Endodermal cell (in vitro differentiated cells): ENCODE data around the gene OR5AN1. TPM values are rescaled to one million over a fixed set of nuclear protein-coding genes. Genes with fewer than 3 reads are reported as not detected.

Source experiments
- DNase-seq: peaks from one replicate; pipeline ENCODE4 v3.0.0-alpha.2; 2017
- H3K27ac ChIP-seq: 2 replicates; pipeline ENCODE4 v1.5.1; 2013; ENCODE audit warnings: mild to moderate bottlenecking, low read depth, low read length, moderate library complexity
- H3K27me3 ChIP-seq: 2 replicates; pipeline ENCODE4 v1.6.1; 2013; ENCODE audit warnings: mild to moderate bottlenecking, low read length, moderate library complexity; ENCODE audit not compliant: insufficient read depth, control insufficient read depth, poor library complexity, severe bottlenecking
- H3K36me3 ChIP-seq: 2 replicates; pipeline ENCODE4 v1.7.0; 2013; ENCODE audit warnings: mild to moderate bottlenecking, low read length, moderate library complexity; ENCODE audit not compliant: control insufficient read depth, insufficient read depth
- H3K4me1 ChIP-seq: one replicate; pipeline ENCODE4 v1.7.0; 2013; ENCODE audit warnings: low read length; ENCODE audit not compliant: control insufficient read depth, insufficient read depth
- H3K4me3 ChIP-seq: 2 replicates; pipeline ENCODE4 v1.5.1; 2013; ENCODE audit warnings: mild to moderate bottlenecking, low read length, moderate library complexity
- H3K9ac ChIP-seq: 2 replicates; pipeline ENCODE4 v1.6.1; 2013; ENCODE audit warnings: mild to moderate bottlenecking, low read length, moderate library complexity; ENCODE audit not compliant: poor library complexity, severe bottlenecking; ENCODE audit errors: extremely low read depth
- H3K9me3 ChIP-seq: 2 replicates; pipeline ENCODE4 v1.6.1; 2013; ENCODE audit warnings: mild to moderate bottlenecking, low read length, moderate library complexity; ENCODE audit not compliant: control insufficient read depth
- H3K27ac Mint-ChIP-seq: 2 replicates; pipeline ENCODE4 v1.8.0; 2020; ENCODE audit warnings: mixed read lengths
- H3K27me3 Mint-ChIP-seq: 2 replicates; pipeline ENCODE4 v1.8.0; 2021; ENCODE audit warnings: mild to moderate bottlenecking, mixed read lengths; ENCODE audit not compliant: insufficient read depth
- H3K36me3 Mint-ChIP-seq: 2 replicates; pipeline ENCODE4 v1.8.0; 2020; ENCODE audit warnings: low read depth, mixed read lengths
- H3K4me1 Mint-ChIP-seq: 2 replicates; pipeline ENCODE4 v1.8.0; 2020; ENCODE audit warnings: mixed read lengths
- H3K4me3 Mint-ChIP-seq: 2 replicates; pipeline ENCODE4 v1.8.0; 2020; ENCODE audit warnings: mild to moderate bottlenecking, moderate library complexity, mixed read lengths
- H3K9me3 Mint-ChIP-seq: 2 replicates; pipeline ENCODE4 v1.8.0; 2020; ENCODE audit warnings: mild to moderate bottlenecking, mixed read lengths
- WGBS, 2 experiments: methylation state at CpG; one replicate each; pipeline versions ENCODE4 v1.1.5 to v1.1.7; 2013; ENCODE audit warnings: missing lambda C conversion rate in 2 of 2, mixed read lengths in 1 of 2; ENCODE audit not compliant: insufficient coverage in 1 of 2, insufficient read length in 1 of 2; 5-methylcytosine and 5-hydroxymethylcytosine counted together
- total RNA-seq, 2 donors: library from RNA; stranded (reverse); fragmentation: NEBNext Ultra II Directional in 1 of 2; extraction: Animal tissue kit (Norgen Biotek cat#: 25700) in 1 of 2; gene quantifications; 2 replicates in 1 of 2; 3 replicates in 1 of 2; pipeline ENCODE4 v1.2.1, GENCODE V29; 2021
- TF ChIP-seq, protein P1 (sequence below): fragments of 200-600 bp; sonication (generic); conservative IDR thresholded peaks from 2 replicates; pipeline ENCODE4 v1.5.0; 2021; ENCODE audit warnings: antibody characterized with exemption, mild to moderate bottlenecking

Gene OR5AN1
- total RNA-seq, 2 donors from 2014 or later: not detected

DNA sequence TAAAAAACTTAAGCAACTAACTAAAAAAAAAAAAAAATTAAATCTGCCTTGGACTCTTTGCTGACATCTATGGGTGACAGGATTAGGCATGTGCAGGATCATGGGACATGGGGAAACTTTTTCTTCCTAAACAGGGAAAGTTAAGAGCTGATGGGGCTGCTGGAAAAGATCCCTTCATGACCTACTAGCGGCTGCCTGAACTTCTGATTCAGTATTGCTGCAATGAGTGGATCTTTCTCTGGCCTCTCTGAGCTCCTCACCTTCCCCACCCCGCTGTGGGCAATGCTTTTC, 42.5 kb downstream of the OR5AN1 start:
- no peak for DNase-seq
- no peaks in the 10 kb centered on the region for H3K27me3 Mint-ChIP-seq
- Histone ChIP-seq H3K9ac (no peak overlapping the region), H3K9me3 (peaks cover 31% of the 10 kb centered on the region), H3K36me3 (no peaks in the 10 kb centered on the region), H3K4me1 (no peaks in the 10 kb centered on the region), H3K27me3 (no peaks in the 10 kb centered on the region), H3K4me3 (no peak overlapping the region), H3K27ac (no peak overlapping the region)
- H3K27ac Mint-ChIP-seq: no peak overlapping the region
- no peaks in the 10 kb centered on the region for H3K4me1 Mint-ChIP-seq
- 52% methylated on average over 2 of the region's 2 CpGs; no CpG with 5 or more reads in 1 of the 2 experiments for WGBS, 2 experiments
- peaks cover 82% of the 10 kb centered on the region for H3K9me3 Mint-ChIP-seq
- H3K36me3 Mint-ChIP-seq: no peaks in the 10 kb centered on the region
- TF ChIP-seq, protein P1, sequence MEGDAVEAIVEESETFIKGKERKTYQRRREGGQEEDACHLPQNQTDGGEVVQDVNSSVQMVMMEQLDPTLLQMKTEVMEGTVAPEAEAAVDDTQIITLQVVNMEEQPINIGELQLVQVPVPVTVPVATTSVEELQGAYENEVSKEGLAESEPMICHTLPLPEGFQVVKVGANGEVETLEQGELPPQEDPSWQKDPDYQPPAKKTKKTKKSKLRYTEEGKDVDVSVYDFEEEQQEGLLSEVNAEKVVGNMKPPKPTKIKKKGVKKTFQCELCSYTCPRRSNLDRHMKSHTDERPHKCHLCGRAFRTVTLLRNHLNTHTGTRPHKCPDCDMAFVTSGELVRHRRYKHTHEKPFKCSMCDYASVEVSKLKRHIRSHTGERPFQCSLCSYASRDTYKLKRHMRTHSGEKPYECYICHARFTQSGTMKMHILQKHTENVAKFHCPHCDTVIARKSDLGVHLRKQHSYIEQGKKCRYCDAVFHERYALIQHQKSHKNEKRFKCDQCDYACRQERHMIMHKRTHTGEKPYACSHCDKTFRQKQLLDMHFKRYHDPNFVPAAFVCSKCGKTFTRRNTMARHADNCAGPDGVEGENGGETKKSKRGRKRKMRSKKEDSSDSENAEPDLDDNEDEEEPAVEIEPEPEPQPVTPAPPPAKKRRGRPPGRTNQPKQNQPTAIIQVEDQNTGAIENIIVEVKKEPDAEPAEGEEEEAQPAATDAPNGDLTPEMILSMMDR: no peak
- H3K4me3 Mint-ChIP-seq: no peak overlapping the region

DNA sequence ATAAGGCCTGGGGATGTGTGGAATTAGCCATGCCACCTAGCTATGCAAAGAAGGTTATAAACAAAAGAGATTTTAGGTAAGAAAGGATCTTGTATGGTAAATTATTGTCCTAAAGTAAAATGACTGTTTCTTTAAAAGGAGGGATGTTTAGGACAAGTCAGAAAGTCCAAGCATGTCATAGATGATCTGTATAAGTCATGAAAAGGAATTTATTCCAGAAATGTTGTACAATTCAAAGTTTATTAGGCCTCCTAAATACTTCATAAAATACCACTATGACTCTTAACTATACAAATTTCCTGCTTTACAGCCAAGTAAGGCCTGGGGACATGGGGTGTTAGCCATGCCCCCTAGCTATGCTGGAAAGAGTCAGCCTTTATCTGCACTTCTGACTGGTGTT, 44.9 kb downstream of the OR5AN1 start:
- DNase-seq: no peak
- TF ChIP-seq, protein P1: no peak
- Histone ChIP-seq H3K9ac (no peak overlapping the region), H3K27me3 (no peaks in the 10 kb centered on the region), H3K36me3 (no peaks in the 10 kb centered on the region), H3K27ac (no peak overlapping the region), H3K4me3 (peak overlapping the region; percentile 49), H3K9me3 (peaks cover 31% of the 10 kb centered on the region), H3K4me1 (no peaks in the 10 kb centered on the region)
- Mint-ChIP-seq H3K9me3 (peaks cover 84% of the 10 kb centered on the region), H3K27me3 (no peaks in the 10 kb centered on the region), H3K36me3 (no peaks in the 10 kb centered on the region), H3K27ac (no peak overlapping the region), H3K4me3 (no peak overlapping the region), H3K4me1 (no peaks in the 10 kb centered on the region)

DNA sequence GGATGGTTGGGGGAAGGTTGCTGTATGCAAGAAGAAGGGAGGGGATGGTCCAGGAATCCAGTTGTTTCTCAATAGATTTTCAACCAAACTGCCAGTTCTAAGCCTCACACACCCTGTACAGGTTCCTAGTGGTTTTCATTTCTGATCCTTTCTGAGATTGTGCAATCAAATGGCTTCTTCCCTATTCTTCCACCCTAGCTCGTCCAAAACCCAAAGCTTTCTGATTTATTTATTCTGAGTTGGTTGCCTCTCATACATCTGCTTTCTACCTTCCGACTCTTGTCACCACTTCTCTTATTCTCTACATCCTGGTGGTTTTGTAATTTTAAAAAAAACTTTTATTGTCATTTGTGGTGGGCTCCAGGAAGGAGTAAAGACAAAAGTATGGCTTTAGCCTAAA, 55.0 kb downstream of the OR5AN1 start:
- WGBS, 2 experiments: 80 to 81% methylated on average over 1 to 2 of the region's 2 CpGs
- H3K4me1 Mint-ChIP-seq: no peaks in the 10 kb centered on the region
- TF ChIP-seq, protein P1: no peak

More for the DNA sequence above, 55.0 kb downstream of the OR5AN1 start:
- Histone ChIP-seq H3K27me3 (no peaks in the 10 kb centered on the region), H3K4me3 (no peak overlapping the region), H3K4me1 (no peaks in the 10 kb centered on the region), H3K27ac (no peak overlapping the region), H3K9ac (no peak overlapping the region), H3K36me3 (no peaks in the 10 kb centered on the region), H3K9me3 (peaks cover 23% of the 10 kb centered on the region)
- no peak overlapping the region for H3K4me3 Mint-ChIP-seq
- H3K27me3 Mint-ChIP-seq: no peaks in the 10 kb centered on the region
- DNase-seq: no peak
- no peak overlapping the region for H3K27ac Mint-ChIP-seq
- peaks cover 41% of the 10 kb centered on the region for H3K9me3 Mint-ChIP-seq
- no peaks in the 10 kb centered on the region for H3K36me3 Mint-ChIP-seq
